ENCODE data around the gene SLC51A.
A peak's percentile ranks its signal among the peaks of the same experiment; 100 is the strongest.
"Not testable (repeated sequence)": the region's sequence is repeated elsewhere in the genome, so short reads cannot be mapped to it uniquely, and the experiment has no call there.

Gene SLC51A

DNA sequence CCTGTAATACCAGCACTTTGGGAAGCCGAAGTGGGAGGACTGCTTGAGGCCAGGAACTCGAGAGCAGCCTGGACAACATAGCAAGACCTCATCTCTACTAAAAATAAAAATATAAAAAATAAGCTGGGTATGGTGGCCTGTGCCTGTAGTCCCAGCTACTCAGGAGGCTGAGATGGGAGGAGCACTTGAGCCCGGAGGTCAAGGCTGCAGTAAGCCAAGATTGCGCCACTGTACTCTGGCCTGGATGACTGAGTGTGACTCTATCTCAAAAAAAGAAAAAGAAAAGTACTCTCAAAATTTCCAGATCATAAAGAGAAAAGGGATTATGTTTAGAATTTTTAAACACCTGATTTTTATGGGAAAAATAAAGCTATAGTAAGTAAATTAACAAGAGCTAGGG is 24.1 kb downstream of the SLC51A start:
- no peak for DNase-seq (ENCODE audit: low read depth)

- DNase-seq (ENCODE audit: low read depth), result no peak
Measured at GRCh38 chr3:196241704-196242103, 25.4 kb downstream of the SLC51A start.

GRCh38 chr3:196244166-196244565 is 27.8 kb downstream of the SLC51A start:
- DNase-seq (ENCODE audit: low read depth), result not testable (repeated sequence)

- no peak for DNase-seq (ENCODE audit: low read depth)
Measured at GRCh38 chr3:196246612-196247308, 30.4 kb downstream of the SLC51A start.

DNA sequence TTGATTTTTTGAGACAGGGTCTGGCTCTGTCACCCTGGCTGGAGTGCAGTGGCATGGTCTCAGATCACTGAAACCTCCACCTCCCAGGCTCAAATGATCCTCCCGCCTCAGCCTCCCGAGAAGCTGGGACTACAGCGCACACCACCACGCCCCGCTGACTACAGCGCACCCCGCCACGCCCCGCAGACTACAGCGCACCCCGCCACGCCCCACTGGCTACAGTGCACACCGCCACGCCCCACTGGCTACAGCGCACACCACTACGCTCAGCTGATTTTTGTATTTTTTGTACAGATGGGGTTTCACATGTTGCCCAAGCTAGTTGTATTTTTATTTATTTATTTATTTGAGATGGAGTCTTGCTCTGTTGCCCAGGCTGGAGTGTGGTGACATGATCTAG is 35.6 kb downstream of the SLC51A start:
- DNase-seq (ENCODE audit: low read depth), result no peak

DNA sequence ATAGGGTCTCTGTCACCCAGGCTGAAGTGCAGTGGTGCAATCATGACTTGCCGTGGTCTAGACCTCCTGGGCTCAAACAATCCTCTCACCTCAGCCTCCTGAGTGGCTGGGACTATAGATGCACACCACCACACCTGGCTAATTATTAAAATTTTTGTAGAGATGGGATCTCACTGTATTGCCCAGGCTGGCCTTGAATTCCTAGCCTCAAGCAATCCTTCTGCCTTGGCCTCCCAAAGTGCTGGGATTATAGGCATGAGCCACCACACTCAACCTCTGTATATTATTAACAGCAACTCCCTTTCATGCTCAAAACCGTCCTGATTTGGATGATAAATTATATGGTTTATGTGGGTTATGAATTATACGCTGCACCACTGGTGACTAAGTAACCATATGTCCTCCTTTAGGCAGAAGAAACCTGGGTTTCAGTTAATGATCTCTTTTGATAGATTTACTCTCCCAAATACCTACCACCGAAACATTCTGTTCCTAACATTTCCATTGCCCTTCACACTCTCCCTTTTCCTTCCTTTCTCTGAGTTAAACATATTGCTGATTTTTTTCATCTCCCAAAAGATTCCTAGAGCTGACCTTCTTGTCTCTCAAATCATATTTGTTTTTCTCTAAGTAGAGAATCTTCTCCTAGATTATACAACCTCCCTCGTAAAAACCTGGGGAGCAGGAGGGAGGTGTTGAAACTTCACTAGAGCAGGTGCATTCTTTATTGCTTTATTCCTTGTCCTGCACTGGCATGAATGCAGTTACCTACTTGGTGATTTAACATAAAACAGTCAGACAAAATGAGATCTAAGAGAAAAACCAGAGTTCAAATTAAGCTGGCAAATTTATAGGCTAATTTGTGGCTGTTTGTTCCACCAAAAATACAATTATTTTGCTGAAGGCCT is 38.3 kb downstream of the SLC51A start:
- DNase-seq (ENCODE audit: low read depth), result no peak

- DNase-seq (ENCODE audit: low read depth), result no peak
Measured at GRCh38 chr3:196255776-196256175, 39.4 kb downstream of the SLC51A start.

- no peak for DNase-seq (ENCODE audit: low read depth)
Measured at GRCh38 chr3:196260784-196261183, 44.5 kb downstream of the SLC51A start.

DNA sequence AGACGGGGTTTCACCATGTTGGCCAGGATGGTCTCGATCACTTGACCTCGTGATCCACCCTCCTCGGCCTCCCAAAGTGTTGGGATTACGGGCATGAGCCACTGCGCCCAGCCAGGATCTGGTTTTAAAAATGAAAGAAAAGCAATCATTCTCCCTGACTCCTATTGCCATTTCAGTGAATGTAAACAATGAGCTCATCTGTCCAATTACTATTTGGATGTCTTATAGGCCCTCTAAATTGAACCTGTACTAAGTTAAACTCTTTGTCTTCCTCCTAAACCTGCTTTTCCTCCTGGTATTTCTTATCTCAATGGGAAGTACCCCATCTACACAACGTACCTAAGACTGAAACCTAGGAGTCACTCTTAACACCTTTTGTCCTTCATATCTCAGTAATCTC is 47.5 kb downstream of the SLC51A start:
- DNase-seq (ENCODE audit: low read depth), result no peak

DNA sequence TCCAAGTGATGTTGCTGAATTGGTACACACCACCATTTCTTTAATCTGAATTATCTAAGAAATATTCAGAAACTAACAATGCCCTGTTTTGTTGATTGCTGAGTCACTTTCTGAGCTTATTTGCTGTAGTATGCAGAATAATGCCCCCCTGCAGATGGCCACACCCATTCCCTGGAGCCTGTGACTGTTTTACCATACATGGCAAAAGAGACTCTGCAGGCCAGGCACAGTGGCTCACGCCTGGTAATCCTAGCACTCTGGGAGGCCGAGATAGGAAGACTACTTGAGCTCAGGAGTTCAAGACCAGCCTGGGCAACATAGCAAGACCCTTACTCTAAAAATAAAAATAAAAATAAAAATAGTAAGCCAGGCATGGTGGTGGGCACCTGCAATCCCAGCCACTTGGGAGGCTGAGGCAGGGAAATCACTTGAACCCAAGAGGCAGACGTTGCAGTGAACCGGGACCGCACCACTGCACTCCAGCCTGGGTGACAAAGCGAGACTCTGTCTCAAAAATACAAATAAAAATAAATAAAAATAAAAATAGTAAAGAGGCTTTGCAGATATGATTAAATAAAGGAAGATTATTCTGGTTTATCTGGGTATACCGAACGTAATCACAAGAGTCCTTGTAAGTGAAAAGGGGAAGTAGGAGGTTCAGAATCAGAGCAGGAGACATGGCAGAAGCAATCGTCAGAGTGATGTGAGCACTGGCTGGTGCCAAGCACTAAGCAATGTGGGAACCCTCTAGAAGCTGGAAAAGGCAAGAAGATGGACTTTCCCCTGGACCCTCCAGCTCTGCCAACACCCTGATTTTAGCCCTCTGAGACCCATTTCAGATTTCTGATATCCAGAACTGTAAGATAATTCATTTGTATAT is 52.2 kb downstream of the SLC51A start:
- no peak for DNase-seq (ENCODE audit: low read depth)

DNA sequence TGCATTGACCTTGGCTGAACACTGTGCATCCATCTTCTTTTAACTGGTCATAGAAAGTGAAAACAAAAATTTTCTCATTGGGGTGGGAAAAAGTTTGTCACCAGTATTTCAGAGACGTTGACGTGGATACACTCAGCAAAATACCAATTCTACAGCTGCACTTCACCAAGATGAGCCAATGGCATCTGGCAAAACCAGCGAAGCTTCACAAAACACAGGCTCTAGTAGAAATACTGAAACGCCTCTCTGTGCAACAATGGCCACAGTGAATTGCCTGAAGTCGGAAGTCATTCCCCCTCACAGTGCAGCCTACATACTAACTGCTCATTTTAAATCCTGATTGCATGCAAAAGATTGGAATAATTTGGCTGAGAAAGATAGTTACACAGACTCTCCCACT is 54.2 kb downstream of the SLC51A start:
- DNase-seq (ENCODE audit: low read depth), result no peak

- no peak for DNase-seq (ENCODE audit: low read depth)
Measured at GRCh38 chr3:196272826-196273225, 56.5 kb downstream of the SLC51A start.

DNA sequence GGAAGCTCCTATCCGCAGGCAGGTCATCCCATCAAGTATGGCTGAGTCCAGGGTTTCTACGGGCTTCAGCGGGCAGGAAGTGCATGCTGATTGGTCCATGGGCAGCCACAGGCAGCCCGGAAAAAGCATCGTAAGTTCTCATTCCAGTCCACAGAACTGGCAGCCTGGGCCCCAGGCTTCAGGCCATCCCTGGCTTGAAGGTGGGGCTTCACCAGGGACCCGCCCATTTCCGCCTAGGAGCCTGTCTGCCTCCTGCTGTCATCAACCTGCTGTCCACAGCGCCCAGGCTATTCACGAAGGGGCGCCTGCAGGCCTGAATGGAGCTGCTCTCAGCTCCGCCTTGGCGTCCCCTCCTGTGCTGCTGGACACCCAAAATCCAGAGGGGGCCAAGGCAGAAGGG is 57.3 kb downstream of the SLC51A start:
- no peak for DNase-seq (ENCODE audit: low read depth)

- DNase-seq (ENCODE audit: low read depth), result peak; percentile 38
Measured at GRCh38 chr3:196274585-196274984, 58.3 kb downstream of the SLC51A start.

DNA sequence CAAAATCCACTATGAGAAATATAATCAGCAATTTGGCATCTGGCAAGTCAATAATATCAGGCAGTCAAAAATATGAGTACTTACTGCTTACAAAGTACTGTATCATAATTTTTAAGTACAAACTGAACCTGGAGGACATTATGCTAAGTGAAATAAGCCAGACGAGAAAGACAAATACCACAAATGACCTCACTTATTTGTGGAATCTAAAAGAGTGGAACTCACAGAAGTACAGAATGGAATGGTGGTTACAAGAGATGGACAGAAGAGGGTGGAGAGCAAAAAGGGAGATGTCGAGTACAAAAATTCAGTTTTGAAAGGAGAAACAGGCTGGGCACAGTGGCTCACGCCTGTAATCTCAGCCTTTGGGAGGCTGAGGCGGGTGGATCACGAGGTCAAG is 58.8 kb downstream of the SLC51A start:
- no peak for DNase-seq (ENCODE audit: low read depth)

- DNase-seq (ENCODE audit: low read depth), result no peak
Measured at GRCh38 chr3:196280689-196281440, 64.5 kb downstream of the SLC51A start.

DNA sequence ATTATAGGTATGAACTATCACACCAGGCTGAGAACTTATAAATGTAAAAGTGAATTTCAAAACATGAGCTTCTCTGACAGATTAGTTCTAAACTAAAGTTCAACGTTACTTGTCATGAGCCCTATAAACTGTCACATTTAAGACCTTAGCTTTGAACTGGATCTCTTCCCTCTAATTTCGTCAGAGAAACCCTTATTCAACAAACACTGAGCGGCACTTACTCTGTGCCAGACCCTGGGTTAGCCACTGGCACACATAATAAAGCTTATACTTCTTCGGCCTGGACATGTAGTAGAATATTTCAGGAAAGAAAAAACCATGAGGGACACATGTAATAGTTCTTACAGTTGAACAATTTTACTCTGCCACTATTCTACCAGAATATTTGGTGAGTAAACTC is 65.6 kb downstream of the SLC51A start:
- no peak for DNase-seq (ENCODE audit: low read depth)
